Activated T-cell treated with anti-CD3 and anti-CD28 coated beads, Interleukin-2, amount 50 U/mL, for 1 hour (primary cell): ENCODE data around the gene MCRIP2.

Experiments
- DNase-seq: peaks from one replicate; pipeline ENCODE4 v3.0.0-alpha.2; 2020

MCRIP2 gene

GRCh38 chr16:649631-650030 lies 8.0 kb downstream of the MCRIP2 start:
- no peak for DNase-seq

- DNase-seq = no peak
These were observed 10.2 kb downstream of the MCRIP2 start for GRCh38 chr16:651844-652243.

- DNase-seq = no peak
These were observed 11.1 kb downstream of the MCRIP2 start for GRCh38 chr16:652454-653305.

- no peak for DNase-seq
These were observed 12.4 kb downstream of the MCRIP2 start for GRCh38 chr16:654034-654433.

GRCh38 chr16:657487-657886 lies 15.9 kb downstream of the MCRIP2 start:
- DNase-seq = no peak

- no peak for DNase-seq
These were observed 17.3 kb downstream of the MCRIP2 start for GRCh38 chr16:658679-659571.

GRCh38 chr16:659618-660017 lies 18.0 kb downstream of the MCRIP2 start:
- no peak for DNase-seq

GRCh38 chr16:660132-660458 lies 18.5 kb downstream of the MCRIP2 start:
- no peak for DNase-seq

GRCh38 chr16:660459-661183 lies 19.0 kb downstream of the MCRIP2 start:
- DNase-seq = peak; percentile 69

- DNase-seq = no peak
These were observed 19.7 kb downstream of the MCRIP2 start for GRCh38 chr16:661184-661821.

GRCh38 chr16:662095-662494 lies 20.5 kb downstream of the MCRIP2 start:
- no peak for DNase-seq

GRCh38 chr16:662597-662996 lies 21.0 kb downstream of the MCRIP2 start:
- DNase-seq = no peak

- no peak for DNase-seq
These were observed 24.9 kb downstream of the MCRIP2 start for GRCh38 chr16:666572-666971.

- no peak for DNase-seq
These were observed 25.6 kb downstream of the MCRIP2 start for GRCh38 chr16:667113-667779.

GRCh38 chr16:667780-668518 lies 26.3 kb downstream of the MCRIP2 start, which contains the start of gene RHOT2:
Gene RHOT2 (plus strand): TSS chr16:668132. CDS start chr16:668200, 68 bp downstream.
- peak; percentile 91 for DNase-seq

- no peak for DNase-seq
These were observed 27.0 kb downstream of the MCRIP2 start for GRCh38 chr16:668519-669171.

GRCh38 chr16:669666-670065 lies 28.0 kb downstream of the MCRIP2 start:
- no peak for DNase-seq

- DNase-seq = no peak
These were observed 29.1 kb downstream of the MCRIP2 start for GRCh38 chr16:670485-671352.

GRCh38 chr16:671353-672131 lies 29.9 kb downstream of the MCRIP2 start:
- DNase-seq = no peak
